HG02870 (cell line): Measurements from ENCODE around the gene WDR70.
"Not testable (repeated sequence)": the region's sequence is repeated elsewhere in the genome, so short reads cannot be mapped to it uniquely, and the experiment has no call there.

Experiments
- ATAC-seq: cut with Tn5 transposase; IDR thresholded peaks from one replicate; pipeline ENCODE4 v1.9.1; 2021; ENCODE audit warnings: mild to moderate bottlenecking, moderate library complexity; ENCODE audit not compliant: unreplicated experiment

The WDR70 gene

GRCh38 chr5:37453252-37453651, 74.1 kb downstream of the WDR70 start:
- ATAC-seq: not testable (repeated sequence)

DNA sequence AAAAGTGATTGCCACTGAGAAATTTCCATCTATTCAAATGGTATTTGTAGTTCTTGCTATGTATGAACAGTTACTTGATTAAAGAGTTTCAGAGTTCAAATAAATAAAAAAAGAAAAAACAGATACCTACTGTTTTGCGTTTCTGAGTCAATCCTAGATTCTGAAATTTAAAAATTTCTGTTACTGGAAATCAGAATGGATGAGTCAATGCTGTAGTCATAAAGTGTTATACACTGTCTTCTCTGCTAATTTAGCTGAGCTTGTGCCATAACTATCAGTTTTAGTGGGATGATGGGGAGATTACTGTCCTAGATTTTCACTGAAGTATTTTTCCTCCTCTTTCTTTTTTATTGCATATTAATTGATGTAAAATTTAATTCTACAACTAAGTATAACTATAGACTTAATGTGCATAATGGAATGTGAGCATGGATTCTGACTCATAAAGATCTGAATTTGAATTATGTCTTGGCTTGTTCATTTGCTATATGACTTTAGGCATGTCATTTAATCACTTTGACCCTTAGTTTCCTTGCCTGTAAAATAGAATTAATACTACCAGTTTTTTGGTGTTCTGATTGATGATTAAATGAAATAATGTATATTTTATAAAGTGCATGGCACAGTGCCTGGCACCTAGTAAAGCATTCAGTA, 75.4 kb downstream of the WDR70 start:
- ATAC-seq: not testable (repeated sequence)

DNA sequence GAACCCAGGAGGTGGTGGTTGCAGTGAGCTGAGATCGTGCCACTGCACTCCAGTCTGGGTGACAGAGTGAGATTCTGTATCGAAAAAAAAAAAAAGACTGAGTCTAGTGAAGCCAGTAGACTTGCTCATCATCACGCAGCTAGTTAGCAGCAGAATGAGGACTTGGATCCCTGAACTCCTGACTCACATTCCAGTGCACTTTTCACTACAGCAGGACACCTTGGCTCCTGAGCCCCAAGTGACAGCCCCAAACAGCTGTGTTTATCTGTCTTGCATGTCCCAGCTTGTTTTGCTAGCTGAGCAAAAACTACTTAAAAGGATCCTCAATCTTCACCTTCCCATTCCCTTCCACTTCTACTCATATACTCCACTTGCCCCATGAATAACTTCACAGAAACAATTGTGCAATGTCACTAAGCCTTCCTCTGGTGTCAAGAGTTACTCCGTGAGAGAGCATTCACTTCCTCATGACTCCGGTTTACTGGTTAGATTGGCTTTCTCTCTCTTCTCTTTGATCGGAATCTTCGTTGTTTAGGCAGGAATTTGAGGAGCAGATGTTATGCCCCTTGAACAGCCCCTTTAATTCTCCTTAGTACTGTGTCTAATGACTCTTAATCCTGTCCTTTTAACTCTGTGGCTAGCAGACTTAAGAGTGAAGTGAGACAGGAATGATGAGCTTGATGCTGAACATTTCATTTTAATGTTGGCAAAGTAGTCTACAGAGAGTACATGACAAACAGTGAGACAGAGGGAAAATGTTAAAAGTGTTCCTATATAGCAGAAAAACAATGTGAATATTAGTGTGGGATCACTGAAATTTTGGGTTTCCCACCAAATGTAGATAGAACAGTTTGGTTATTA, 84.3 kb downstream of the WDR70 start:
- not testable (repeated sequence) for ATAC-seq

GRCh38 chr5:37464581-37464980, 85.5 kb downstream of the WDR70 start:
- ATAC-seq: not testable (repeated sequence)

- not testable (repeated sequence) for ATAC-seq
Measured at GRCh38 chr5:37469383-37469782, 90.3 kb downstream of the WDR70 start.

GRCh38 chr5:37471666-37472197, 92.6 kb downstream of the WDR70 start:
- ATAC-seq: no peak

GRCh38 chr5:37477426-37477825, 98.3 kb downstream of the WDR70 start:
- ATAC-seq: no peak

DNA sequence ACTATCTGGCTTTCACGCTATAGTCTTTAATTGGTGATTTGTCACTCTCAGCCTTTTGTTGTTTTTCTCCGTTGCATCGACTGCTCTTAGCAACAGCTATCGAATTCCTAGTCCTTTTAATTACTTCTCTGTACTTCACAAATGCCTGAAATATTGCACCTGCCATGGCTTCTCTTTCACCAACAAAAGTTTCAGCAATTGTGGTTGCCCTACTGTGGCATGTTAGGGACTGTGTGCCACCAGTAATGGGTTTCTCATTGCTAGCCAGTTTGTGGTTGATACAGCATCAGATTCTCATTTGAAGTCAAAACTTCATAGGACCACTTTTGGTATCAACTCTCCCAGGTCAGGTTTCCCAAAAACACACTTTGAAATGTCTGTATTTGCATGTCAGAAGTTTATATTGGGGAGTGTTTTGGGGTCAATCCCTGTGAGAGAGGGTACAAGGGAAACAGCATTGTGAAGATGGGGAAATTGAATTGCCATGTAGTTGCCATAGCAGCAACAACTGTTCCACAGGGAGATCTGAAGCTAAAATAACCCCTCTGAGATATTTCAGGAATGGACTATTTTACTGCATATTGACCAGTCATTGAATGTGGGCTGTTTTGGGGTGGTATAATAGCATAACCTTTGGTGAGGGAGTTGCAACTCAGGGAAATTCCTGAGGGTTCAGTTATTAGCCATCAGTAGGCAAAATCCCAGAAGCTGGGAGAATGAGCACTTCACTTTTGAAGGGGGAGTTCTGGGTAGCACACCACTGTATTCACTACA, 99.2 kb downstream of the WDR70 start:
- ATAC-seq: no peak

- not testable (repeated sequence) for ATAC-seq
Measured at GRCh38 chr5:37481395-37481794, 102.3 kb downstream of the WDR70 start.

DNA sequence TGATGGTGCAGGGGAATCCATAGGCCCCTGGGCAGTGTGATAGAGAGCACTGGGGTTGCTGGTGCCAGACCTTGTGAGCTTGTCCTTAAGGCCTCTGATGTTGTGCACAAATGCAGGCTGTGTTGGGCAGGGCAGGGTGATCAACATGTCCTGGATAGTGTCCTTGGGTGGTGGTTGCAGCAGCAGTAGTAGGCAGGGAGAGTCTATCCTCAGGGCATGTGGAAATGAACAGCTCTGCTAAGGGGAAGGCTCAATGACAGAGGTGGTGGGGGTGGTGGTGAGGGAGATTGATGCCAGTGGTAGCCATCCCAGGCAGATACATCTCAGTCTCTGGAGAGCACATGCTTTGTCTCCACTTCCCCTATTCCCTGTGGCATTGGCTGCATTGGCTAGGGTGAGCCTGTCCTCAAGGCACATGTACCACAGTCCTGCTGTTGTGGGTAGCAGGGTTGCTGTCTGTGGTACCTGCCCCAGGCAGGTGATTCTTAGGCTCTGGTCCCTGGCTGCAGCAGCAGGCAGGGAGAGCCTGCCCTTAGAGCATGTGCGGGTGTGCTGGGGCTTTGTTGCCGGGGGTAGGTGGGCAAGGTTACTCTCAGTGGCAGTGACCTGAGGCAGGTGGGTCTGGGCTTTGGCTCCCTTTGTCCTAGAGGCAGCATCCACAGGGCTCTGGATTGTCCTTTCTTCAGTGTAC, 111.1 kb downstream of the WDR70 start:
- ATAC-seq: no peak

DNA sequence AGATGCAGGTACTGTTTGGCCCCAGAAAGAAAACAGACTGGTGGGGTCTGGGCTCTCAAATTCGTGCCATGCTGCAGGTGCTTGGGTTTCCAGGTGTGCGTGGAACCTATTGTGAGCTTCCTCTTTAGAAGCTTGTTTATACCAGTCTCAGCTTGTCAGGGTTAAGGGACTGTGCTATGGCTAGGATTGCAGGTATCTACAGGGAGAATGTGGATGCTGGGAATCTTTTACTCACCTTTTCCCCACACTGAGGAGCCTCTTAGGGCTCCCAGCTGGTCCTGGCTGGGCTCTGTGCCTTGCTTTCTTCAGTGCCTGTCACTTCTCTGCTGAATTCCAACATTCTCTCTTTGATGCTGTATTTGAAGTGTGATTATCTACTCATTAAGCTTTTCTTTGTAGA, 111.8 kb downstream of the WDR70 start:
- ATAC-seq: no peak

- ATAC-seq: no peak
Measured at GRCh38 chr5:37492778-37493555, 113.8 kb downstream of the WDR70 start.

DNA sequence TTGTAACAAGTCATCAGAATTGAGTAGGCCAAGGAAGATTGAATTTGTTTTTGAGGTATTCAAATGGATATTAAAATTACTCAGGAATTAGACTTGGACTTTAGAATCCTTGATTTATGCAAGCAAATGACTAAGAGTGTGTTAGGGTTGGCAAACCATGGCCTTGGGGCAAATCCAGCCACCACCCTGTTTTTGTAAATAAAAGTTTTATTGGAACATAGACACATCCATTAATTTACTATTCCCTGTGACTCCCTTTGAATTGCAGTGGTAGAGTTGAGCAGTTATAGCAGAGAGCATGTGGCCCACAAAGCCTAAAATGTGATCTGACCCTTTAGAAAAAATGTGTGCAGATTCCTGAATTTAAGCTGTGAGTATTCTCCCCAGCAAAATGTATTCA, 115.6 kb downstream of the WDR70 start:
- no peak for ATAC-seq

- no peak for ATAC-seq
Measured at GRCh38 chr5:37495210-37495609, 116.1 kb downstream of the WDR70 start.

DNA sequence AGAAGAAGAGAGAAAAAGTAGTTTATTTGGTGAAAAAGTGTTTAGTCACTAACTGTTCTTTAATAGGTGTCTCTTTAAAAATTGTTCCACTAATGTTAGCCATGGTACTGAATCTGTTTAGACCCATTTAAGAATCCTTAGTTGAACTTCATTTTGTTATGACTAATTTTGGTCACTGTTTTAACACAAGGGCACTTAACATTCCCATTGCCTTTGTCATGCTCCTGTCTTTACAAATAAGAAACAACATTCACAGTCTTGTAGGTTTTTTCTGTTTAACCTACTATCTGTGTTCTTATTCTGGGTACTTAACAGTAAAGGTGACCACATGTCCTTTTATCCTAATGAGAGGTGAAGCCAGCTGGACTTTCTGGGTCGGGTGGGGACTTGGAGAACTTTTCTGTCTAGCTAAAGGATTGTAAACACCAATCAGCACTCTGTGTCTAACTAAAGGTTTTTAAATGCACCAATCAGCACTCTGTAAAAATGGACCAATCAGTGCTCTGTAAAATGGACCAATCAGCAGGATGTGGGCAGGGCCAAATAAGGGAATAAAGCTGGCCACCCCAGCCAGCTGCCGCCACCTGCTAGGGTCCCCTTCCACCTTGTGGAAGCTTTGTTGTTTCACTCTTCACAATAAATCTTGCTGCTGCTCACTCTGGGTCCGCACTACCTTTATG, 116.7 kb downstream of the WDR70 start:
- no peak for ATAC-seq

- ATAC-seq: no peak
Measured at GRCh38 chr5:37496902-37497445, 117.9 kb downstream of the WDR70 start.

GRCh38 chr5:37501152-37501551, 122.0 kb downstream of the WDR70 start:
- ATAC-seq: no peak

DNA sequence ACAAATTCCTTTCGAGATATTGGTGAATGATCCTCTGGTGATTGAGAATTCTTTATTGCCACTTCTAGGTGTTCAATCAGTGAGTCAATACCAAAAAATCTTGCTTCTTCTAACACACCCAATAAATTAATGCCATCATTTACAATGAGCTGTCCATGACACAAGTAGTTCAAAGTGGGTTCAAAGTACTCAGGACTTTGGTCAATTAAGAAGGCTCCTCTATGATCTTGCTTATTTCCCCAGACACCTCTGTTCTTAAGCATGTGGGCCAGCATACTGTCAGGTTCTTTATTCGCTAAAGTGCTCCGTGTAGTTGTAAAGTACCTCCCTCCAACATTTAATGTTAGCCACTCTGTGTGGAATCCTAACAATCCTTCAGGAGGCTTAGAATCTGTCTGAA, 127.1 kb downstream of the WDR70 start:
- ATAC-seq: no peak

- no peak for ATAC-seq
Measured at GRCh38 chr5:37506722-37507121, 127.6 kb downstream of the WDR70 start.
